Naive thymus-derived CD8-positive, alpha-beta T cell (primary cell): ENCODE data around the gene LACTB. TPM values are rescaled to one million over a fixed set of nuclear protein-coding genes. Genes with fewer than 3 reads are reported as not detected.

Experiments
- ATAC-seq, 2 donors: fragments of 150-1000 bp; cut with Tn5 transposase in 1 of 2; sonication (Bioruptor Pico), chemical (Tn5 transposase) in 1 of 2; 1 replicate in 1 of 2; 2 replicates in 1 of 2; pipeline ENCODE4 v1.10.0; 2021; ENCODE audit warnings: mild to moderate bottlenecking in 2 of 2, moderate library complexity in 2 of 2
- POLR2A ChIA-PET: fragments of 350-600 bp; sonication (Branson Sonifier 250); formaldehyde crosslinking; loops from one replicate; lab custom pipeline; 2021; ENCODE audit warnings: antibody characterized with exemption; lab: Charles Lee
- DNase-seq, 10 donors: peaks; one replicate each; pipeline versions ENCODE4 v3.0.0 to v3.0.0-alpha.2; 2020 to 2022
- H3K27ac Mint-ChIP-seq, 10 donors: one replicate each; pipeline ENCODE4 v1.8.0; 2020 to 2022; ENCODE audit warnings: mild to moderate bottlenecking in 10 of 10, mixed read lengths in 10 of 10, moderate library complexity in 4 of 10, inconsistent platforms in 1 of 10
- H3K27me3 Mint-ChIP-seq, 5 donors: one replicate each; pipeline ENCODE4 v1.8.0; 2021 to 2022; ENCODE audit warnings: mixed read lengths in 5 of 5
- H3K36me3 Mint-ChIP-seq, 3 donors: one replicate each; pipeline ENCODE4 v1.8.0; 2020 to 2022; ENCODE audit warnings: mixed read lengths in 3 of 3, mild to moderate bottlenecking in 2 of 3, inconsistent platforms in 1 of 3
- H3K4me1 Mint-ChIP-seq, 4 donors: one replicate each; pipeline ENCODE4 v1.8.0; 2021 to 2022; ENCODE audit warnings: mixed read lengths in 4 of 4
- H3K4me3 Mint-ChIP-seq, 10 donors: one replicate each; pipeline ENCODE4 v1.8.0; 2020 to 2022; ENCODE audit warnings: mild to moderate bottlenecking in 10 of 10, mixed read lengths in 10 of 10, moderate library complexity in 6 of 10, inconsistent platforms in 1 of 10
- H3K9me3 Mint-ChIP-seq, 9 donors: one replicate each; pipeline ENCODE4 v1.8.0; 2020 to 2022; ENCODE audit warnings: mixed read lengths in 9 of 9, mild to moderate bottlenecking in 3 of 9, inconsistent platforms in 1 of 9, moderate library complexity in 1 of 9
- polyA plus RNA-seq, 3 donors: library from polyadenylated mRNA; unstranded; fragments of 300-500 nt; fragmentation: Illumina TruSeq; gene quantifications; one replicate each; pipeline ENCODE4 v1.2.3, GENCODE V29; 2021
- total RNA-seq, 8 experiments: library from RNA in 2 of 8; stranded (reverse) in 2 of 8; gene quantifications; one replicate each; pipeline ENCODE4 v1.2.3 and lab custom pipeline; 2021 to 2026

LACTB gene
- total and polyA plus RNA-seq, 5 experiments from 2014 or later, result 7.6 to 13.4 (median 10.3) TPM

GRCh38 chr15:63187589-63188226 lies 66.0 kb downstream of the LACTB start:
- H3K27me3 Mint-ChIP-seq, result no peaks in the 10 kb centered on the region
- H3K4me3 Mint-ChIP-seq, result peak overlapping the region in 7 of 10 donors; percentile 90 to 99 (median 95)
- H3K36me3 Mint-ChIP-seq, result no peaks in the 10 kb centered on the region
- POLR2A ChIA-PET, result interaction anchor here (0.5 to 1.7 kb wide), 3 partner anchors 8 to 90 kb away, joined by 5 read pairs; partner anchors contain the start of gene APH1B
- peak overlapping the region in 2 of 10 donors; percentile 97 to 98 for H3K27ac Mint-ChIP-seq
- peaks cover 26 to 44% (median 35%) of the 10 kb centered on the region in 4 donors for H3K4me1 Mint-ChIP-seq
- DNase-seq (no peak), ATAC-seq (no peak)
- no peaks in the 10 kb centered on the region for H3K9me3 Mint-ChIP-seq

GRCh38 chr15:63188247-63188925 lies 66.7 kb downstream of the LACTB start:
- DNase-seq (no peak), ATAC-seq (no peak)
- H3K36me3 Mint-ChIP-seq, result no peaks in the 10 kb centered on the region
- POLR2A ChIA-PET, result interaction anchor here (0.7 to 1.7 kb wide), 3 partner anchors 8 to 89 kb away, joined by 5 to 14 read pairs (median 5); partner anchors contain the start of genes APH1B and RPS27L
- peak overlapping the region; percentile 85 to 98 (median 96) for H3K27ac Mint-ChIP-seq
- H3K4me1 Mint-ChIP-seq, result peaks cover 27 to 51% (median 41%) of the 10 kb centered on the region in 4 donors
- no peaks in the 10 kb centered on the region for H3K27me3 Mint-ChIP-seq
- no peaks in the 10 kb centered on the region for H3K9me3 Mint-ChIP-seq
- H3K4me3 Mint-ChIP-seq, result peak overlapping the region; percentile 90 to 99 (median 95)

- Mint-ChIP-seq H3K36me3 (no peaks in the 10 kb centered on the region), H3K9me3 (no peaks in the 10 kb centered on the region), H3K27ac (peak within 1 kb of the TSS; percentile 85 to 98 (median 97)), H3K4me3 (peak within 1 kb of the TSS; percentile 90 to 99 (median 95)), H3K27me3 (no peaks in the 10 kb centered on the region), H3K4me1 (peaks cover 31 to 58% (median 48%) of the 10 kb centered on the region in 4 donors)
- POLR2A ChIA-PET, result interaction anchor here (0.6 to 1.7 kb wide), 3 partner anchors 32 to 89 kb away, joined by 3 to 14 read pairs (median 5); partner anchors contain the start of genes APH1B and RPS27L
- ATAC-seq (peak; percentile 67 to 75), DNase-seq (peak; percentile 90 to 100 (median 93))
Observed at GRCh38 chr15:63188926-63189871, 67.5 kb downstream of the LACTB start, which contains the start of gene RAB8B. RAB8B (plus strand) TSS chr15:63189606; CDS start chr15:63189625, 19 bp downstream.

GRCh38 chr15:63189941-63190768 lies 68.5 kb downstream of the LACTB start:
- DNase-seq, result no peak

GRCh38 chr15:63190769-63191649 lies 69.3 kb downstream of the LACTB start:
- Mint-ChIP-seq H3K36me3 (no peaks in the 10 kb centered on the region), H3K27me3 (no peaks in the 10 kb centered on the region), H3K4me3 (peak overlapping the region; percentile 90 to 99 (median 95)), H3K27ac (peak overlapping the region; percentile 83 to 98 (median 97)), H3K9me3 (no peaks in the 10 kb centered on the region), H3K4me1 (peaks cover 39 to 74% (median 64%) of the 10 kb centered on the region in 4 donors)
- DNase-seq (no peak), ATAC-seq (no peak)
- POLR2A ChIA-PET, result interaction anchor here (0.8 to 7.3 kb wide), 18 partner anchors 10 to 904 kb away, joined by 3 to 56 read pairs (median 7); partner anchors contain the start of genes APH1B, CIAO2A, RPS27L and SNX1

More at GRCh38 chr15:63189941-63190768, 68.5 kb downstream of the LACTB start:
- POLR2A ChIA-PET, result interaction anchor here (1.2 to 7.3 kb wide), 6 partner anchors 20 to 314 kb away, joined by 5 to 56 read pairs (median 26); partner anchors contain the start of genes APH1B, RPS27L and USP3
- H3K4me1 Mint-ChIP-seq, result peaks cover 34 to 66% (median 55%) of the 10 kb centered on the region in 4 donors
- no peaks in the 10 kb centered on the region for H3K9me3 Mint-ChIP-seq
- peak overlapping the region; percentile 90 to 99 (median 95) for H3K4me3 Mint-ChIP-seq
- peak overlapping the region; percentile 83 to 98 (median 97) for H3K27ac Mint-ChIP-seq
- no peaks in the 10 kb centered on the region for H3K36me3 Mint-ChIP-seq
- ATAC-seq, result no peak
- H3K27me3 Mint-ChIP-seq, result no peaks in the 10 kb centered on the region

Other genes starting within 250 kb of the LACTB start
- gene TPM1, start 79.1 kb upstream of the LACTB start, total RNA-seq, result 10 to 100 TPM; 20.6 to 21.2 TPM
- gene TPM1, start 79.1 kb upstream of the LACTB start, polyA plus RNA-seq, result 1 to 10 TPM; 5.1 to 6.0 (median 5.4) TPM
- gene RPS27L, start 35.6 kb downstream of the LACTB start, total RNA-seq, result 100 to 1,000 TPM; 139 to 142 TPM
- gene RPS27L, start 35.6 kb downstream of the LACTB start, polyA plus RNA-seq, result 100 to 1,000 TPM; 143 to 221 (median 206) TPM
- 10 to 100 TPM; 78.4 to 79.6 TPM for gene RAB8B, start 67.7 kb downstream of the LACTB start, total RNA-seq
- 10 to 100 TPM; 35.1 to 40.7 (median 35.3) TPM for gene RAB8B, start 67.7 kb downstream of the LACTB start, polyA plus RNA-seq
- 10 to 100 TPM; 27.0 to 28.5 TPM for gene APH1B, start 155.7 kb downstream of the LACTB start, total RNA-seq
- gene APH1B, start 155.7 kb downstream of the LACTB start, polyA plus RNA-seq, result 10 to 100 TPM in 2 of 3 donors, 1 to 10 TPM in 1; 8.3 to 14.3 (median 11.1) TPM